Motor neuron (in vitro differentiated cells): Measurements from ENCODE around the gene KCNQ1. TPM values are rescaled to one million over a fixed set of nuclear protein-coding genes. Genes with fewer than 3 reads are reported as not detected.

Experiments
- ATAC-seq, 8 experiments: fragments of 200-7000 bp; cut with Tn5 transposase; replicated peaks in 6 of 8; 2 replicates each; pipeline ENCODE4 v1.8.0; 2021; ENCODE audit warnings: mild to moderate bottlenecking in 8 of 8, moderate library complexity in 8 of 8
- H3K27ac ChIP-seq, 2 donors: fragments of 250-450 bp; sonication (Bioruptor Pico); 2 replicates each; pipeline ENCODE4 v1.9.0; 2021; ENCODE audit warnings: antibody characterized with exemption in 2 of 2, mild to moderate bottlenecking in 2 of 2, moderate library complexity in 1 of 2
- H3K4me1 ChIP-seq, 2 donors: fragments of 250-450 bp; sonication (Bioruptor Pico); replicated peaks in 1 of 2; 2 replicates each; pipeline ENCODE4 v1.6.1; 2021; ENCODE audit warnings: antibody characterized with exemption in 2 of 2, mild to moderate bottlenecking in 2 of 2, moderate library complexity in 1 of 2
- H3K4me3 ChIP-seq, 5 donors: fragments of 250-450 bp; sonication (Bioruptor Pico); 2 replicates each; pipeline ENCODE4 v1.9.0; 2021; ENCODE audit warnings: antibody characterized with exemption in 5 of 5, mild to moderate bottlenecking in 5 of 5, moderate library complexity in 4 of 5
- WGBS, 10 experiments: fragments of 450-650 bp; shearing (Covaris generic); methylation state at CpG; one replicate each; pipeline ENCODE4 v1.0.0; 2022; 5-methylcytosine and 5-hydroxymethylcytosine counted together
- in situ Hi-C, 9 experiments: fragments of 400-800 bp; cut with MboI; loops; one replicate each; pipeline ENCODE4 v1.15.0; 2021; ENCODE audit warnings: low sequenced_read_pairs in 9 of 9, low pct_unique_long_range_greater_than_20kb in 2 of 9; ENCODE audit not compliant: unreplicated experiment in 9 of 9
- total RNA-seq, 8 experiments: library from RNA; unstranded; fragments of 300-600 nt; gene quantifications; 2 replicates each; pipeline versions ENCODE4 v1.2.3 to v1.2.4, GENCODE V29; 2022

KCNQ1 gene
- total RNA-seq, 8 experiments from 2014 or later: 0.04 to 0.66 (median 0.20) TPM; not detected in 2

- Histone ChIP-seq H3K4me1 (peaks cover 3 to 7% of the 10 kb centered on the region in 2 donors), H3K4me3 (no peak overlapping the region), H3K27ac (no peak overlapping the region)
- in situ Hi-C loops: loop anchor here in 5 of 9 experiments (25.0 kb wide), 1 partner anchor 203 kb away; the partner anchor contains the start of gene CDKN1C (in 5 of the 5)
- no peak for ATAC-seq
- 31 to 100% (median 83%) methylated on average over 1 to 3 of the region's 4 CpGs; no CpG with 5 or more reads in 1 of the 10 experiments for WGBS, 10 experiments
These were observed 239.0 kb downstream of the KCNQ1 start for GRCh38 chr11:2683806-2684205.

- in situ Hi-C loops: loop anchor here in 5 of 9 experiments (25.0 kb wide), 1 partner anchor 203 kb away; the partner anchor contains the start of gene CDKN1C (in 5 of the 5)
- 80 to 83% methylated on average over 1 of the region's 1 CpG; no CpG with 5 or more reads in 8 of the 10 experiments for WGBS, 10 experiments
- H3K4me3 ChIP-seq: no peak overlapping the region
- H3K27ac ChIP-seq: no peak overlapping the region
- no peak for ATAC-seq
- H3K4me1 ChIP-seq: peaks cover 3 to 10% of the 10 kb centered on the region in 2 donors
These were observed 239.8 kb downstream of the KCNQ1 start for GRCh38 chr11:2684581-2684980.

- Histone ChIP-seq H3K4me1 (peaks cover 7 to 15% of the 10 kb centered on the region in 2 donors), H3K27ac (no peak overlapping the region), H3K4me3 (no peak overlapping the region)
- in situ Hi-C loops: loop anchor here in 5 of 9 experiments (25.0 kb wide), 1 partner anchor 202 kb away; the partner anchor contains the start of gene CDKN1C (in 5 of the 5)
- 33 to 100% (median 60%) methylated on average over 1 to 4 of the region's 6 CpGs; no CpG with 5 or more reads in 5 of the 10 experiments for WGBS, 10 experiments
- no peak for ATAC-seq
These were observed 240.2 kb downstream of the KCNQ1 start for GRCh38 chr11:2685051-2685450.

GRCh38 chr11:2685566-2686359 is 241.0 kb downstream of the KCNQ1 start:
- in situ Hi-C loops: loop anchor here in 5 of 9 experiments (25.0 kb wide), 1 partner anchor 202 kb away; the partner anchor contains the start of gene CDKN1C (in 5 of the 5)
- Histone ChIP-seq H3K27ac (no peak overlapping the region), H3K4me1 (peaks cover 13 to 22% of the 10 kb centered on the region in 2 donors), H3K4me3 (no peak overlapping the region)
- WGBS, 10 experiments: 72 to 100% (median 97%) methylated on average over 2 to 8 of the region's 13 CpGs; no CpG with 5 or more reads in 5 of the 10 experiments
- ATAC-seq: no peak

- no peak overlapping the region for H3K4me3 ChIP-seq
- no peak overlapping the region for H3K27ac ChIP-seq
- in situ Hi-C loops: loop anchor here in 5 of 9 experiments (25.0 kb wide), 1 partner anchor 201 kb away; the partner anchor contains the start of gene CDKN1C (in 5 of the 5)
- no peak for ATAC-seq
- 27 to 100% (median 83%) methylated on average over 2 of the region's 7 CpGs; no CpG with 5 or more reads in 7 of the 10 experiments for WGBS, 10 experiments
- peaks cover 21 to 30% of the 10 kb centered on the region in 2 donors for H3K4me1 ChIP-seq
These were observed 241.8 kb downstream of the KCNQ1 start for GRCh38 chr11:2686360-2687222.

GRCh38 chr11:2687223-2687530 is 242.4 kb downstream of the KCNQ1 start:
- WGBS, 10 experiments: 60 to 86% methylated on average over 1 of the region's 1 CpG; no CpG with 5 or more reads in 8 of the 10 experiments
- H3K27ac ChIP-seq: no peak overlapping the region
- H3K4me3 ChIP-seq: no peak overlapping the region
- in situ Hi-C loops: loop anchor here in 5 of 9 experiments (25.0 kb wide), 1 partner anchor 200 kb away; the partner anchor contains the start of gene CDKN1C (in 5 of the 5)
- peaks cover 27 to 36% of the 10 kb centered on the region in 2 donors for H3K4me1 ChIP-seq
- ATAC-seq: peak in 1 of 8 experiments; percentile 12

- in situ Hi-C loops: loop anchor here in 5 of 9 experiments (25.0 kb wide), 1 partner anchor 200 kb away; the partner anchor contains the start of gene CDKN1C (in 5 of the 5)
- no peak overlapping the region for H3K27ac ChIP-seq
- WGBS, 10 experiments: 29 to 74% (median 30%) methylated on average over 2 to 3 of the region's 7 CpGs; no CpG with 5 or more reads in 7 of the 10 experiments
- peak in 1 of 8 experiments; percentile 10 for ATAC-seq
- peaks cover 33 to 42% of the 10 kb centered on the region in 2 donors for H3K4me1 ChIP-seq
- no peak overlapping the region for H3K4me3 ChIP-seq
These were observed 243.0 kb downstream of the KCNQ1 start for GRCh38 chr11:2687782-2688191.

- ATAC-seq: no peak
- in situ Hi-C loops: loop anchor here in 5 of 9 experiments (25.0 kb wide), 1 partner anchor 199 kb away; the partner anchor contains the start of gene CDKN1C (in 5 of the 5)
- no peak overlapping the region for H3K27ac ChIP-seq
- H3K4me1 ChIP-seq: peaks cover 41 to 51% of the 10 kb centered on the region in 2 donors
- 80 to 100% (median 86%) methylated on average over 1 to 4 of the region's 6 CpGs; no CpG with 5 or more reads in 3 of the 10 experiments for WGBS, 10 experiments
- H3K4me3 ChIP-seq: no peak overlapping the region
These were observed 243.8 kb downstream of the KCNQ1 start for GRCh38 chr11:2688381-2689231.

GRCh38 chr11:2689651-2690575 is 245.1 kb downstream of the KCNQ1 start:
- ATAC-seq: no peak
- Histone ChIP-seq H3K4me3 (no peak overlapping the region), H3K27ac (no peak overlapping the region), H3K4me1 (peaks cover 54 to 64% of the 10 kb centered on the region in 2 donors)
- 67 to 100% (median 86%) methylated on average over 1 to 6 of the region's 8 CpGs; no CpG with 5 or more reads in 4 of the 10 experiments for WGBS, 10 experiments
- in situ Hi-C loops: loop anchor here in 6 of 9 experiments (10.0 to 25.0 kb wide), 2 partner anchors 185 to 197 kb away; partner anchors contain the start of gene CDKN1C (in 5 of the 6)

GRCh38 chr11:2690596-2691354 is 246.0 kb downstream of the KCNQ1 start:
- Histone ChIP-seq H3K4me1 (peaks cover 59 to 69% of the 10 kb centered on the region in 2 donors), H3K27ac (no peak overlapping the region), H3K4me3 (no peak overlapping the region)
- WGBS, 10 experiments: 40 to 100% (median 90%) methylated on average over 1 to 3 of the region's 6 CpGs; no CpG with 5 or more reads in 3 of the 10 experiments
- peak in 3 of 8 experiments; percentile 40 to 65 (median 55) for ATAC-seq
- in situ Hi-C loops: loop anchor here in 6 of 9 experiments (10.0 to 25.0 kb wide), 2 partner anchors 184 to 197 kb away; partner anchors contain the start of gene CDKN1C (in 5 of the 6)
